ENCODE data around the gene SMG1. TPM values are rescaled to one million over a fixed set of nuclear protein-coding genes. Genes with fewer than 3 reads are reported as not detected.
"Not testable (repeated sequence)": the region's sequence is repeated elsewhere in the genome, so short reads cannot be mapped to it uniquely, and the experiment has no call there.

SMG1 gene
- total RNA-seq, result 192 TPM

DNA sequence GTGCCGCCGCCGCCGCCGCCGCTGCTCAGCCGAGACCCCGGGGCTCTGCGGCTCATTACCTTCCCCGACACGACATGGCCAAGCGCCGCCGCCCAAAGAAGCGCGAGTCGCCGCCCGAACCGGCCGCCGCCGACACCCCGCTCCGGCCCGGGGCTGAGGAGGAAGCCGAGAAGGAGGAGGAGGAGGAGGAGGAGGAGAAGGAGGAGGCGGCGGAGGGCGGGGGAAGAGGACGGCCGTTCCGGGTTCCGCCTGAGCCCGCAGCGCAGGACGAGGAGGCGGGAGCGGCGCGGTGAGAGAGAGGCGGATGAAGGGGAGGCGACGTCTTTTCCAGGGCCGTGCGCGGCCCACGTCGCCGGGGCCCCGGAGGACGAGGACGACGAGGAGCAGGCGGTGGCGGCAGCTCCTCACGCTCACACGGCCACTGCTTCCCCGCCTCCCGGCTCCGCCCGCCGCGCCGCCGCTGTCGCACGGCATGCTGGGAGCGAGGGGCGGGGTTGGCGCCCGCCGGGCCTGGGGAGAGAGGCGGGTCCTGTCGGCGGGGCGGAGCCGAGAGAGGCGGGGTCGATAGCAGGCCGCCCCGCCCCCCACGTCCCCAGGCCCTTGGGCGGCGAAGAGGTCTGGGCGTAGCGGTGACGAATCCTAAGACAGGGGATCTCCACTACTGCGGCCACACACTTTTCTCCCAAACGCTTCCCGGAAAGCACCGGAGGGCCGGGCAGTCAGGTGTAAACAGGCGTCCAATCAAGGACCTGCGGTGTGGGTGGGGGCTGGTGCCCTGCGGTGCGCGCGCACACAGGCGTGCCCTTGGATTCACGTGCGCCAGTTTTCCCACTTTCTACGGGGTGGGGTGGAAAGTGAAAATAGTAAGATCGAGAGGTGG is at the start of gene SMG1:
TSS of gene SMG1 (minus strand) at position 423 of the 880 bp plus-strand sequence. CDS start at position 56, 367 bp downstream.
- Histone ChIP-seq H3K4me3 (ENCODE audit: low read length) (peak within 1 kb of the TSS; percentile 51), H3K4me1 (ENCODE audit: insufficient read depth, low read length) (peaks cover 23% of the 10 kb centered on the region)
- H3K9me3 ChIP-seq (ENCODE audit: low read depth, low read length); H3K27me3 ChIP-seq (ENCODE audit: insufficient read depth, low read length): not testable (repeated sequence)

GRCh38 chr16:18975109-18975508 is 48.9 kb upstream of the SMG1 start:
- Histone ChIP-seq H3K9me3 (ENCODE audit: low read depth, low read length) (no peaks in the 10 kb centered on the region), H3K4me1 (ENCODE audit: insufficient read depth, low read length) (no peaks in the 10 kb centered on the region), H3K4me3 (ENCODE audit: low read length) (no peak overlapping the region), H3K27me3 (ENCODE audit: insufficient read depth, low read length) (no peaks in the 10 kb centered on the region)

- Histone ChIP-seq H3K9me3 (ENCODE audit: low read depth, low read length) (no peaks in the 10 kb centered on the region), H3K27me3 (ENCODE audit: insufficient read depth, low read length) (no peaks in the 10 kb centered on the region), H3K4me3 (ENCODE audit: low read length) (no peak overlapping the region), H3K4me1 (ENCODE audit: insufficient read depth, low read length) (peaks cover 5% of the 10 kb centered on the region)
These were observed 43.6 kb upstream of the SMG1 start for GRCh38 chr16:18969855-18970240.

- Histone ChIP-seq H3K4me1 (ENCODE audit: insufficient read depth, low read length) (peaks cover 5% of the 10 kb centered on the region), H3K9me3 (ENCODE audit: low read depth, low read length) (no peaks in the 10 kb centered on the region), H3K27me3 (ENCODE audit: insufficient read depth, low read length) (no peaks in the 10 kb centered on the region), H3K4me3 (ENCODE audit: low read length) (no peak overlapping the region)
These were observed 43.0 kb upstream of the SMG1 start for GRCh38 chr16:18969050-18969854.

DNA sequence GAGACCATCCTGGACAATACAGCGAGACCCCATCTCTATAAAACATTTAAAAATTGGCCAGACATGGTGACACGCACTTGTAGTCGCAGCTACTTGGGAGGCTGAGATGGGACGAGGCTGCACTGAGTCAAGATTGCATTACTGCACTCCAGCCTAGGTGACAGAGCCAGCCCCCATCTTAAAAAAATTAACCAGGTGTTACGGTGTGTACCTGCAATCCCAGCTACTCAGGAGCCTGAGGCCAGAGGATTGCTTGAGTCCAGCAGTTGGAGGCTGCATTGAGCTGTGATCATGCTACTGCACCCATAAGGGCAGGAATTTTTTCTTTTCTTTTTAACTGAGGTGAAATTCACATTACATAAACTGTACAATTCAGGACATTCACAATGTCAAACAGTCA is 40.6 kb upstream of the SMG1 start:
- H3K4me3 ChIP-seq (ENCODE audit: low read length), result no peak overlapping the region
- peaks cover 5% of the 10 kb centered on the region for H3K4me1 ChIP-seq (ENCODE audit: insufficient read depth, low read length)
- no peaks in the 10 kb centered on the region for H3K27me3 ChIP-seq (ENCODE audit: insufficient read depth, low read length)

DNA sequence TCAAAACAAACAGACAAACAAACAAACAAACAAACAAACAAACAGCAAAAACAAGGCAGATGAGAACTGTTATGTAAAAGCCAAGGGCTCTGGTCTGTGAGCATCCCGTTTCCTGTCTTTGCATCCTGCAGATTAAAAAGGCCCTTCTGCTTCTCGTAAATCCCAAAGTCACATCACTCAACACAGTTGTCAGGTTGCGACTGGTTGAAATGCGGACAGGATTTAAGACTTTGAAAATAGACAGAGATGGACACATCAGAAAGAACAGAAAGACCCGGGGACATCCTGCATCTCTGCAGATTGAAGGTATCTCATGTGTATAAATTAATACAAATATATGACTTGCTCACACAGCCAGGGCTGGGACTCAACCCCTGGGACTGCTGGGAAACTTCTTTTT is 39.3 kb upstream of the SMG1 start:
- Histone ChIP-seq H3K27me3 (ENCODE audit: insufficient read depth, low read length) (no peaks in the 10 kb centered on the region), H3K4me1 (ENCODE audit: insufficient read depth, low read length) (peaks cover 5% of the 10 kb centered on the region), H3K4me3 (ENCODE audit: low read length) (no peak overlapping the region)

More for the DNA sequence above, 40.6 kb upstream of the SMG1 start:
- H3K9me3 ChIP-seq (ENCODE audit: low read depth, low read length), result no peaks in the 10 kb centered on the region

GRCh38 chr16:18959031-18959505 is 32.9 kb upstream of the SMG1 start:
- Histone ChIP-seq H3K9me3 (ENCODE audit: low read depth, low read length) (no peaks in the 10 kb centered on the region), H3K4me3 (ENCODE audit: low read length) (no peak overlapping the region), H3K4me1 (ENCODE audit: insufficient read depth, low read length) (no peaks in the 10 kb centered on the region), H3K27me3 (ENCODE audit: insufficient read depth, low read length) (no peaks in the 10 kb centered on the region)

More for the DNA sequence above, 39.3 kb upstream of the SMG1 start:
- no peaks in the 10 kb centered on the region for H3K9me3 ChIP-seq (ENCODE audit: low read depth, low read length)

- Histone ChIP-seq H3K4me3 (ENCODE audit: low read length) (no peak overlapping the region), H3K27me3 (ENCODE audit: insufficient read depth, low read length) (no peaks in the 10 kb centered on the region), H3K9me3 (ENCODE audit: low read depth, low read length) (no peaks in the 10 kb centered on the region), H3K4me1 (ENCODE audit: insufficient read depth, low read length) (no peaks in the 10 kb centered on the region)
These were observed 32.4 kb upstream of the SMG1 start for GRCh38 chr16:18958621-18959029.

- peak overlapping the region; percentile 35 for H3K4me3 ChIP-seq (ENCODE audit: low read length)
- not testable (repeated sequence) for H3K27me3 ChIP-seq (ENCODE audit: insufficient read depth, low read length); H3K9me3 ChIP-seq (ENCODE audit: low read depth, low read length); H3K4me1 ChIP-seq (ENCODE audit: insufficient read depth, low read length)
These were observed 30.5 kb upstream of the SMG1 start for GRCh38 chr16:18956658-18957241.

DNA sequence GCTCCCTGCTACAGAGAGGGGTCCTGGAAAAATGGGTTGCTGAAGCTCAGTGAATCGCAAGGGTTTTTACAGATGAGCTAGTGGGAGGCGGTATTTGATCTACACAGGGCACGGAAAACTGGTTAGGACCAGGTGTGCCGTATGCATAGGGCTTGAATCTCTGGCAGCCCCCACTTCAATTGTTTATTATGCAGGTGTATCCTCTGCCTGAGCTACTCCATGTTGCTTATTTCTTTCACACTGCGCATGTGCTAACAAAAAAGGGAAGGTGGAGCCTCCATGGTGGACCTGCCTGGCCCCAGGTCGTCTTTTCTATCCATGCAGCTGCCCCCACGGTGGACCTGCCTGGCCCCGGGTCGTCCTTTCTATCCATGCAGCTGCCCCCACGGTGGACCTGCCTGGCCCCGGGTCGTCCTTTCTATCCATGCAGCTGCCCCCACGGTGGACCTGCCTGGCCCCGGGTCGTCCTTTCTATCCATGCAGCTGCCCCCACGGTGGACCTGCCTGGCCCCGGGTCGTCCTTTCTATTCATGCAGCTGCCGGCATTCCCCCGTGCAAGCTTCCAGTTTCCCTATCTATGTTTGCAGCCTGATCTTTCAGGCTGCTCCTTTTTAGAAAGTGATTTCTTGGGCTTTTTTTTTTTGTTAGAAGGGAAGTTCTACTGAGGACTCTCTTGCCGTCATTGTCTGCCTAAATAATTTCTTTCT is 29.8 kb upstream of the SMG1 start:
- H3K4me3 ChIP-seq (ENCODE audit: low read length), result peak overlapping the region; percentile 35
- H3K9me3 ChIP-seq (ENCODE audit: low read depth, low read length); H3K4me1 ChIP-seq (ENCODE audit: insufficient read depth, low read length); H3K27me3 ChIP-seq (ENCODE audit: insufficient read depth, low read length): not testable (repeated sequence)

DNA sequence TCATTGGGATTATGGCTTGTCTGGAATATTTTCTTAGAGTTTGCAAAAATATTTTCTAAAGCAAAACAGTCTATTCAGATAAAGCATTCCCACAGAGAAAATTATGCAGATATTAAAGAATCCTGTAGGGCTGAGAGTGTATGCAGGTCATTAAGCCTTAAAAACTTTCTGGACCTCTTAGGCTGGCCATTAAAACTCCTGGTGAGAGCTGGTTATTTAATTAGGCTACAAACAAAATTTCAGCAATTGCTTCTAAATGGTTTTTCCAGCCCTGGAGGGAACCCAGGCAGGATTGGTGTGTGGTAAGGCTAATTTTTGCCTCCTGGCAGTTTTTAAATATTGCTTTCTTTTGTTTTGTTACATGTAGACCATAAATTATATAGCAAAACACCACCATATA is 27.3 kb upstream of the SMG1 start:
- no peaks in the 10 kb centered on the region for H3K27me3 ChIP-seq (ENCODE audit: insufficient read depth, low read length)

DNA sequence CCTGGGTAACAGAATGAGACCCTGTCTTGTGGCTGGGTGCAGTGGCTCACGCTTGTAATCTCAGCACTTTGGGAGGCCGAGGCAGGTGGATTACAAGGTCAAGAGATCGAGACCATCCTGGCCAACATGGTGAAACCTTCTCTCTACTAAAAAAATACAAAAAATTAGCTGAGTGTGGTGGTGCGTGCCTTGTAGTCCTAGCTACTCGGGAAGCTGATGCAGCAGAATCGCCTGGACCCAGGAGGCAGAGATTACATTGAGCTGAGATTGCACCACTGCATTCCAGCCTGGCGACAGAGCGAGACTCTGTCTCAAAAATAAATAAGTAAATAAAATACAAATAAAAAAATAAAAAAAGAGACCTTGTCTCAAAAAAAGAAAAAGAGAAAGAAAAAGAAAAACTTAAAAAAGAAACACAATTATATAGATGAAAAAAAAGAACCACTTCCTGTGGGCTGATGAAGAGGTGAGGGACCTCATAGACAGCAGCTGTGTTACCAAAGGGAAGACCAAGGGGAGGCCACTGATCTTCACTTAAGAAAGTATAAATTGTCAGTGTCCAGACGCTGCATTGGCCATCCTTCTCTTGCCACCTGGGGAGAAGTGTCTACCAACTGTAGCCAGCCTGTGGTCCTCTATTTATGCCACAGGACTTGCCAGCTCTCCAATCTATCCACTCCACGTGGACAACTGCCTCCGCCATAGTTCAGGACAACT is 24.4 kb upstream of the SMG1 start:
- Histone ChIP-seq H3K27me3 (ENCODE audit: insufficient read depth, low read length) (no peaks in the 10 kb centered on the region), H3K9me3 (ENCODE audit: low read depth, low read length) (no peaks in the 10 kb centered on the region), H3K4me1 (ENCODE audit: insufficient read depth, low read length) (peaks cover 11% of the 10 kb centered on the region), H3K4me3 (ENCODE audit: low read length) (no peak overlapping the region)

More for the DNA sequence above, 27.3 kb upstream of the SMG1 start:
- Histone ChIP-seq H3K4me3 (ENCODE audit: low read length) (no peak overlapping the region), H3K4me1 (ENCODE audit: insufficient read depth, low read length) (no peaks in the 10 kb centered on the region), H3K9me3 (ENCODE audit: low read depth, low read length) (no peaks in the 10 kb centered on the region)

- no peaks in the 10 kb centered on the region for H3K9me3 ChIP-seq (ENCODE audit: low read depth, low read length)
- H3K27me3 ChIP-seq (ENCODE audit: insufficient read depth, low read length), result no peaks in the 10 kb centered on the region
- no peak overlapping the region for H3K4me3 ChIP-seq (ENCODE audit: low read length)
- peaks cover 11% of the 10 kb centered on the region for H3K4me1 ChIP-seq (ENCODE audit: insufficient read depth, low read length)
These were observed 22.3 kb upstream of the SMG1 start for GRCh38 chr16:18948372-18949020.

DNA sequence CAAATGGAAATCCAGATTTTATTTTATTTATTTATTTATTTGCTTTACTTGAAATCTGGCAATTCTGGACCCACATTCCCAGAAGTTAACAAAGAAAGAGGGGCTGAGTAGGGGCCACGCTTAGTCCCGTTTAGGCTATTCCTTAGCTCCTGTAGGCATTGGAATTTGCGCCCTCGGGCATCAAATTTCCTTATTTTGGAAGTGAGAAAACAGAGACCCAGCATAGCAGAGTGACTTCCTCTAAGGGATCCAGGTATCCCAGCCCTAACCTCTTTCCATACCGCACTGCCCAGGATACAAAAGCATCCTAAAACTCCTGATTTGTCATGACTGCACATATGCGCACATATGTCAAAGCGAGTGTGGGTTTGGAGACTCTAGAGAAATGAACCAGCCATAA is 19.0 kb upstream of the SMG1 start:
- no peaks in the 10 kb centered on the region for H3K9me3 ChIP-seq (ENCODE audit: low read depth, low read length)
- no peaks in the 10 kb centered on the region for H3K27me3 ChIP-seq (ENCODE audit: insufficient read depth, low read length)
- no peak overlapping the region for H3K4me3 ChIP-seq (ENCODE audit: low read length)
- peaks cover 11% of the 10 kb centered on the region for H3K4me1 ChIP-seq (ENCODE audit: insufficient read depth, low read length)

Measured in mononuclear cell (primary cell).